GM18502 (cell line): Measurements from ENCODE around the gene FCGR3B.
"Not testable (repeated sequence)": the region's sequence is repeated elsewhere in the genome, so short reads cannot be mapped to it uniquely, and the experiment has no call there.

ENCODE experiments used
- ATAC-seq: cut with Tn5 transposase; IDR thresholded peaks from one replicate; pipeline ENCODE4 v1.9.1; 2021; ENCODE audit warnings: mild to moderate bottlenecking; ENCODE audit not compliant: unreplicated experiment, poor library complexity

The FCGR3B gene

GRCh38 chr1:161642697-161643096, 11.7 kb upstream of the FCGR3B start:
- not testable (repeated sequence) for ATAC-seq

GRCh38 chr1:161639203-161639602, 8.2 kb upstream of the FCGR3B start:
- ATAC-seq: not testable (repeated sequence)

GRCh38 chr1:161638251-161638993, 7.4 kb upstream of the FCGR3B start:
- ATAC-seq: not testable (repeated sequence)

GRCh38 chr1:161636976-161637375, 6.0 kb upstream of the FCGR3B start:
- ATAC-seq: not testable (repeated sequence)

- not testable (repeated sequence) for ATAC-seq
These were observed 5.3 kb upstream of the FCGR3B start for GRCh38 chr1:161636189-161636782.

- not testable (repeated sequence) for ATAC-seq
These were observed 4.0 kb upstream of the FCGR3B start for GRCh38 chr1:161634993-161635392.

GRCh38 chr1:161630128-161630742, 741 bp downstream of the FCGR3B start:
- ATAC-seq: not testable (repeated sequence)

- not testable (repeated sequence) for ATAC-seq
These were observed 4.4 kb downstream of the FCGR3B start for GRCh38 chr1:161626445-161627146.

- not testable (repeated sequence) for ATAC-seq
These were observed 6.4 kb downstream of the FCGR3B start for GRCh38 chr1:161624605-161625004.

- not testable (repeated sequence) for ATAC-seq
These were observed 7.5 kb downstream of the FCGR3B start for GRCh38 chr1:161623401-161624051.

- ATAC-seq: peak; percentile 30
These were observed 8.9 kb downstream of the FCGR3B start for GRCh38 chr1:161622054-161622453.

GRCh38 chr1:161621181-161622000, 9.6 kb downstream of the FCGR3B start:
- ATAC-seq: peak; percentile 65

GRCh38 chr1:161620399-161620798, 10.6 kb downstream of the FCGR3B start:
- not testable (repeated sequence) for ATAC-seq

- ATAC-seq: not testable (repeated sequence)
These were observed 12.5 kb downstream of the FCGR3B start for GRCh38 chr1:161618517-161618916.

GRCh38 chr1:161616417-161616816, 14.6 kb downstream of the FCGR3B start:
- ATAC-seq: not testable (repeated sequence)

- not testable (repeated sequence) for ATAC-seq
These were observed 17.8 kb downstream of the FCGR3B start for GRCh38 chr1:161613142-161613514.

- ATAC-seq: peak; percentile 88
These were observed 18.4 kb downstream of the FCGR3B start for GRCh38 chr1:161612322-161613141.

- not testable (repeated sequence) for ATAC-seq
These were observed 19.1 kb downstream of the FCGR3B start for GRCh38 chr1:161611866-161612321.
